Astrocyte (in vitro differentiated cells and primary cell): Measurements from ENCODE around the gene CMIP. TPM values are rescaled to one million over a fixed set of nuclear protein-coding genes. Genes with fewer than 3 reads are reported as not detected.

Experiments
- DNase-seq: peaks from one replicate; pipeline ENCODE4 v3.0.0-alpha.2; 2010; ENCODE audit warnings: low read depth
- FAIRE-seq: peaks from 2 replicates; lab custom pipeline; 2011; peaks lifted over from hg19 to GRCh38; lab: Jason Lieb, UNC
- H2AFZ ChIP-seq: 2 replicates; pipeline ENCODE4 v1.6.0; 2012; ENCODE audit warnings: low read depth, low read length, inconsistent platforms
- H3K27ac ChIP-seq: 2 replicates; pipeline ENCODE4 v1.5.1; 2011; ENCODE audit warnings: low read depth, low read length, inconsistent platforms
- H3K27me3 ChIP-seq: 2 replicates; pipeline ENCODE4 v1.6.0; 2011; ENCODE audit warnings: low read length, inconsistent platforms; ENCODE audit not compliant: insufficient read depth
- H3K36me3 ChIP-seq: 2 replicates; pipeline ENCODE4 v1.5.1; 2011; ENCODE audit warnings: low read length, inconsistent platforms; ENCODE audit not compliant: insufficient read depth
- H3K4me1 ChIP-seq: 2 replicates; pipeline ENCODE4 v1.5.1; 2011; ENCODE audit warnings: low read length, inconsistent platforms; ENCODE audit not compliant: insufficient read depth
- H3K4me2 ChIP-seq: 2 replicates; pipeline ENCODE4 v1.6.0; 2012; ENCODE audit warnings: low read length, inconsistent platforms
- H3K4me3 ChIP-seq: 2 replicates; pipeline ENCODE4 v1.5.1; 2011; ENCODE audit warnings: low read depth, mild to moderate bottlenecking, low read length, inconsistent platforms; ENCODE audit not compliant: insufficient read depth
- H3K79me2 ChIP-seq: 2 replicates; pipeline ENCODE4 v1.6.0; 2012; ENCODE audit warnings: mild to moderate bottlenecking, low read length, inconsistent platforms; ENCODE audit not compliant: insufficient read depth
- H3K9ac ChIP-seq: 2 replicates; pipeline ENCODE4 v1.6.0; 2012; ENCODE audit warnings: mild to moderate bottlenecking, low read length, inconsistent platforms
- H3K9me3 ChIP-seq: 2 replicates; pipeline ENCODE4 v1.5.1; 2012; ENCODE audit warnings: low read depth, mild to moderate bottlenecking, low read length, inconsistent platforms; ENCODE audit not compliant: insufficient read depth
- H4K20me1 ChIP-seq: 2 replicates; pipeline ENCODE4 v1.6.0; 2012; ENCODE audit warnings: low read length, inconsistent platforms; ENCODE audit not compliant: insufficient read depth
- H3K27ac Mint-ChIP-seq: one replicate; pipeline ENCODE4 v1.8.0; 2021; ENCODE audit warnings: mild to moderate bottlenecking, mixed read lengths; ENCODE audit not compliant: unreplicated experiment
- H3K27me3 Mint-ChIP-seq: one replicate; pipeline ENCODE4 v1.8.0; 2021; ENCODE audit warnings: low read depth, mixed read lengths; ENCODE audit not compliant: unreplicated experiment
- H3K36me3 Mint-ChIP-seq: one replicate; pipeline ENCODE4 v1.8.0; 2021; ENCODE audit warnings: low read depth, mixed read lengths; ENCODE audit not compliant: unreplicated experiment
- H3K4me1 Mint-ChIP-seq: one replicate; pipeline ENCODE4 v1.8.0; 2021; ENCODE audit warnings: low read depth, mixed read lengths; ENCODE audit not compliant: unreplicated experiment
- H3K4me3 Mint-ChIP-seq: one replicate; pipeline ENCODE4 v1.8.0; 2021; ENCODE audit warnings: mild to moderate bottlenecking, moderate library complexity, mixed read lengths; ENCODE audit not compliant: unreplicated experiment
- H3K9me3 Mint-ChIP-seq: one replicate; pipeline ENCODE4 v1.8.0; 2021; ENCODE audit warnings: mild to moderate bottlenecking, mixed read lengths; ENCODE audit not compliant: unreplicated experiment
- CTCF ChIP-seq: IDR thresholded peaks from 2 replicates; pipeline ENCODE4 v1.5.1; 2011; ENCODE audit warnings: low read depth, mild to moderate bottlenecking, inconsistent platforms, low read length, moderate library complexity; ENCODE audit not compliant: insufficient read depth
- EZH2 ChIP-seq: IDR thresholded peaks from 2 replicates; pipeline ENCODE4 v1.6.1; 2012; ENCODE audit warnings: mild to moderate bottlenecking, low read length, inconsistent platforms; ENCODE audit not compliant: insufficient read depth
- total RNA-seq: library from RNA; stranded (reverse); gene quantifications from 2 replicates; pipeline ENCODE4 v1.2.1, GENCODE V29; 2021

CMIP gene
- total RNA-seq, 1 donor from 2014 or later = 71.5 TPM

- peaks cover 6% of the 10 kb centered on the region for H3K9me3 Mint-ChIP-seq
- Histone ChIP-seq H3K4me2 (peak overlapping the region; percentile 8), H3K9ac (no peak overlapping the region), H2AFZ (no peak overlapping the region), H3K4me1 (peaks cover 13% of the 10 kb centered on the region), H3K27me3 (no peaks in the 10 kb centered on the region), H3K36me3 (no peaks in the 10 kb centered on the region), H4K20me1 (peaks cover 92% of the 10 kb centered on the region), H3K79me2 (peaks cover 69% of the 10 kb centered on the region), H3K4me3 (no peak overlapping the region), H3K27ac (no peak overlapping the region), H3K9me3 (no peaks in the 10 kb centered on the region)
- peaks cover 45% of the 10 kb centered on the region for H3K4me1 Mint-ChIP-seq
- no peak for TF ChIP-seq EZH2
- no peak for TF ChIP-seq CTCF
- H3K27ac Mint-ChIP-seq = peak overlapping the region; percentile 62
- FAIRE-seq = no peak
- peak; percentile 82 for DNase-seq
- no peaks in the 10 kb centered on the region for H3K27me3 Mint-ChIP-seq
- peaks cover 12% of the 10 kb centered on the region for H3K36me3 Mint-ChIP-seq
- peak overlapping the region; percentile 61 for H3K4me3 Mint-ChIP-seq
Measured at GRCh38 chr16:81583893-81584631, 139.5 kb downstream of the CMIP start.

GRCh38 chr16:81585785-81586184 is 141.2 kb downstream of the CMIP start:
- H2AFZ ChIP-seq = no peak overlapping the region
- H3K36me3 ChIP-seq = no peaks in the 10 kb centered on the region
- no peak overlapping the region for H3K27ac ChIP-seq
- no peak for TF ChIP-seq EZH2
- peak; percentile 8 for TF ChIP-seq CTCF
- Mint-ChIP-seq H3K27me3 (no peaks in the 10 kb centered on the region), H3K4me3 (no peak overlapping the region), H3K4me1 (peaks cover 45% of the 10 kb centered on the region), H3K36me3 (peaks cover 16% of the 10 kb centered on the region), H3K9me3 (peaks cover 6% of the 10 kb centered on the region), H3K27ac (peak overlapping the region; percentile 54)
- no peaks in the 10 kb centered on the region for H3K27me3 ChIP-seq
- DNase-seq = no peak
- peaks cover 96% of the 10 kb centered on the region for H4K20me1 ChIP-seq
- H3K9ac ChIP-seq = no peak overlapping the region
- H3K4me2 ChIP-seq = no peak overlapping the region
- H3K9me3 ChIP-seq = no peaks in the 10 kb centered on the region
- H3K4me3 ChIP-seq = no peak overlapping the region
- no peak for FAIRE-seq
- H3K79me2 ChIP-seq = peaks cover 63% of the 10 kb centered on the region
- peaks cover 11% of the 10 kb centered on the region for H3K4me1 ChIP-seq

GRCh38 chr16:81586417-81586816 is 141.8 kb downstream of the CMIP start:
- no peak overlapping the region for H3K4me3 Mint-ChIP-seq

More at GRCh38 chr16:81586417-81586816, 141.8 kb downstream of the CMIP start:
- peaks cover 5% of the 10 kb centered on the region for H3K4me1 ChIP-seq
- Mint-ChIP-seq H3K9me3 (peaks cover 6% of the 10 kb centered on the region), H3K36me3 (peaks cover 16% of the 10 kb centered on the region), H3K27ac (peak overlapping the region; percentile 54), H3K4me1 (peaks cover 45% of the 10 kb centered on the region), H3K27me3 (no peaks in the 10 kb centered on the region)
- H3K36me3 ChIP-seq = no peaks in the 10 kb centered on the region
- H3K9me3 ChIP-seq = no peaks in the 10 kb centered on the region
- no peak overlapping the region for H2AFZ ChIP-seq
- no peak for TF ChIP-seq EZH2
- no peak for TF ChIP-seq CTCF
- H4K20me1 ChIP-seq = peaks cover 96% of the 10 kb centered on the region
- no peak overlapping the region for H3K27ac ChIP-seq
- no peak overlapping the region for H3K4me2 ChIP-seq
- no peak overlapping the region for H3K9ac ChIP-seq
- FAIRE-seq (no peak), DNase-seq (peak; percentile 48)
- H3K27me3 ChIP-seq = no peaks in the 10 kb centered on the region
- H3K4me3 ChIP-seq = no peak overlapping the region
- H3K79me2 ChIP-seq = peaks cover 62% of the 10 kb centered on the region
